Measurements from ENCODE around the gene GATAD1.

GRCh38 chr7:92460109-92460508 lies 12.8 kb downstream of the GATAD1 start:
- TF ChIP-seq CTCF (conservative IDR thresholded peaks at IDR 0.05; ENCODE audit: low read depth, low read length): no peak
- TF ChIP-seq EZH2phosphoT487 (IDR thresholded peaks at IDR 0.05; ENCODE audit: borderline replicate concordance, low read length): no peak
- no peak for TF ChIP-seq EZH2 (IDR thresholded peaks at IDR 0.05; ENCODE audit: low read length, unreplicated experiment)
